ENCODE measurements around the gene GATAD2A. TPM values are rescaled to one million over a fixed set of nuclear protein-coding genes. Genes with fewer than 3 reads are reported as not detected.

The GATAD2A gene
- total and polyA plus RNA-seq, 10 of the 15 experiments (the other 5 are each of a cell fraction or from before 2014, with no cell fraction given) = 2.6 to 173 (median 32.0) TPM

GRCh38 chr19:19410553-19411550 is 5.4 kb downstream of the GATAD2A start (continued):
- TF ChIP-seq CEBPZ (IDR thresholded peaks at IDR 0.05; ENCODE audit: low read depth, low read length) (no peak), YY1 (IDR thresholded peaks at IDR 0.05; ENCODE audit: low read depth, low read length) (0 out of 2 replicates have a peak, but pooled peaks have one; percentile 21), ATF7 (IDR thresholded peaks at IDR 0.05; ENCODE audit: low read depth) (0 out of 2 replicates have a peak, but pooled peaks have one; percentile 22), MTA3 (IDR thresholded peaks at IDR 0.05; ENCODE audit: borderline replicate concordance, low read length) (no peak), ATF2 (IDR thresholded peaks at IDR 0.05; ENCODE audit: low read length) (peak; percentile 48; the same call in 1 of the 2 replicates), SIN3A (IDR thresholded peaks at IDR 0.05; ENCODE audit: low read depth, low read length) (peak; percentile 65; the same call in 1 of the 2 replicates), IKZF1 (conservative IDR thresholded peaks at IDR 0.05) (0 out of 2 replicates have a peak, but pooled peaks have one; percentile 46), BHLHE40 (IDR thresholded peaks at IDR 0.05; ENCODE audit: borderline replicate concordance in 1 of 2, low read depth in 2 of 2, low read length in 1 of 2) (0 out of 4 replicates have a peak, but pooled peaks of 1 of the 2 experiments have one; percentile 7), EP300 (IDR thresholded peaks at IDR 0.05; ENCODE audit: borderline replicate concordance in 1 of 2, control insufficient read depth in 1 of 2, low read depth in 2 of 2, low read length in 2 of 2) (peak in 1 of 2 experiments; percentile 46; a peak in 1 of 4 replicates), RAD21 (IDR thresholded peaks at IDR 0.05; ENCODE audit: insufficient read depth, low read depth, low read length) (0 out of 2 replicates have a peak, but pooled peaks have one; percentile 26), SMC3 (IDR thresholded peaks at IDR 0.05; ENCODE audit: borderline replicate concordance, low read length) (peak; percentile 30; the same call in 1 of the 2 replicates), ZNF622 (IDR thresholded peaks at IDR 0.05) (no peak), HDGF (IDR thresholded peaks at IDR 0.05) (no peak), IRF4 (IDR thresholded peaks at IDR 0.05; ENCODE audit: low read depth, low read length) (peak; percentile 96), BCL3 (IDR thresholded peaks at IDR 0.05; ENCODE audit: borderline replicate concordance, insufficient read depth, low read depth, low read length, poor library complexity, severe bottlenecking) (peak; percentile 12), HDAC2 (IDR thresholded peaks at IDR 0.05) (no peak), YBX1 (IDR thresholded peaks at IDR 0.05) (no peak), TCF7 (IDR thresholded peaks at IDR 0.05; ENCODE audit: borderline replicate concordance) (no peak), RUNX3 (IDR thresholded peaks at IDR 0.05; ENCODE audit: low read length) (peak; percentile 36; the same call in 1 of the 2 replicates), MEF2B (IDR thresholded peaks at IDR 0.05; ENCODE audit: partially characterized antibody, poor library complexity, severe bottlenecking) (peak; percentile 14), DPF2 (IDR thresholded peaks at IDR 0.05) (peak; percentile 56), BMI1 (IDR thresholded peaks at IDR 0.05; ENCODE audit: borderline replicate concordance) (no peak), EED (IDR thresholded peaks at IDR 0.05; ENCODE audit: low read depth) (peak; percentile 43; the same call in 1 of the 2 replicates)

Data from GM12878 (cell line).